Right cardiac atrium (tissue), 5 donors: ENCODE results near the gene MAMSTR. TPM values are rescaled to one million over a fixed set of nuclear protein-coding genes. Genes with fewer than 3 reads are reported as not detected.
"Not testable (repeated sequence)": the region's sequence is repeated elsewhere in the genome, so short reads cannot be mapped to it uniquely, and the experiment has no call there.

ENCODE experiments used
- ATAC-seq, 2 donors: fragments of 200-7000 bp; cut with Tn5 transposase; one replicate each; pipeline versions ENCODE4 v1.8.0 to v1.9.1; 2020; ENCODE audit warnings: moderate library complexity in 2 of 2, mild to moderate bottlenecking in 1 of 2
- DNase-seq, 3 donors: peaks; one replicate each; pipeline ENCODE4 v3.0.0-alpha.2; 2020
- H3K27ac ChIP-seq: one replicate; pipeline ENCODE4 v1.5.1; 2013; ENCODE audit warnings: mild to moderate bottlenecking, low read length, control low read depth, moderate library complexity
- H3K27me3 ChIP-seq: one replicate; pipeline ENCODE4 v1.6.1; 2013; ENCODE audit not compliant: control insufficient read depth, insufficient read depth
- H3K4me1 ChIP-seq: one replicate; pipeline ENCODE4 v1.6.1; 2013; ENCODE audit warnings: low read length; ENCODE audit not compliant: control insufficient read depth, insufficient read depth
- H3K4me3 ChIP-seq: one replicate; pipeline ENCODE4 v1.5.1; 2013; ENCODE audit warnings: low read length, control low read depth
- H3K9me3 ChIP-seq: one replicate; pipeline ENCODE4 v1.6.1; 2013; ENCODE audit warnings: low read length; ENCODE audit not compliant: control insufficient read depth
- WGBS: extraction: QIAGEN DNeasy Blood & Tissue Kit; methylation state at CpG from one replicate; pipeline ENCODE4 v1.1.7; 2013; 5-methylcytosine and 5-hydroxymethylcytosine counted together
- intact Hi-C, 4 donors: fragments of 100-400 bp; cut with DNase I; formaldehyde crosslinking; loops; one replicate each; pipeline versions ENCODE4 v1.11.0 to v1.14.0; 2022 to 2023
- polyA plus RNA-seq: library from polyadenylated mRNA; stranded (reverse); fragments of 200-250 nt; gene quantifications from one replicate; pipeline ENCODE4 v1.2.3, GENCODE V29; 2013
- total RNA-seq, 4 donors: library from RNA; stranded (reverse); fragmentation: NEBNext Ultra II Directional; extraction: Animal tissue kit (Norgen Biotek cat#: 25700); gene quantifications; one replicate each; pipeline ENCODE4 v1.2.1, GENCODE V29; 2021
- donor health status: healthy with polysubstance abuse.
- donor health status: DM: no; HTN: yes; CAD: no.
- donor health status: DM: no; HTN: no; CAD: no.
- donor health status: DM: no; HTN: yes; CAD: no; lungs with severe emphysema.
- donor health status: DM: yes; HTN: yes; CAD: no.

MAMSTR gene
- total and polyA plus RNA-seq, 5 donors: 1.6 to 5.7 (median 4.0) TPM

- H3K27ac ChIP-seq: peak within 1 kb of the TSS; percentile 2
Observed at GRCh38 chr19:48695743-48696352, 23.7 kb downstream of the MAMSTR start, which contains the start of gene FUT2. TSS of gene FUT2 (plus strand) at chr19:48695971. CDS start at chr19:48702957, 6,986 bp downstream.

GRCh38 chr19:48693629-48694028, 25.9 kb downstream of the MAMSTR start:
- H3K27me3 ChIP-seq, H3K9me3 ChIP-seq, ATAC-seq, H3K27ac ChIP-seq, intact Hi-C loops, H3K4me3 ChIP-seq, H3K4me1 ChIP-seq, DNase-seq: not testable (repeated sequence)
- WGBS: 87% methylated on average over 9 of the region's 9 CpGs

More at GRCh38 chr19:48695743-48696352, 23.7 kb downstream of the MAMSTR start, which contains the start of gene FUT2:
- no peak for DNase-seq
- 41% methylated on average over 16 of the region's 16 CpGs for WGBS
- Histone ChIP-seq H3K27me3 (no peaks in the 10 kb centered on the region), H3K4me3 (peak within 1 kb of the TSS; percentile 32), H3K9me3 (no peaks in the 10 kb centered on the region), H3K4me1 (no peaks in the 10 kb centered on the region)
- intact Hi-C loops: no loop called here
- ATAC-seq: peak; percentile 10 to 43

DNA sequence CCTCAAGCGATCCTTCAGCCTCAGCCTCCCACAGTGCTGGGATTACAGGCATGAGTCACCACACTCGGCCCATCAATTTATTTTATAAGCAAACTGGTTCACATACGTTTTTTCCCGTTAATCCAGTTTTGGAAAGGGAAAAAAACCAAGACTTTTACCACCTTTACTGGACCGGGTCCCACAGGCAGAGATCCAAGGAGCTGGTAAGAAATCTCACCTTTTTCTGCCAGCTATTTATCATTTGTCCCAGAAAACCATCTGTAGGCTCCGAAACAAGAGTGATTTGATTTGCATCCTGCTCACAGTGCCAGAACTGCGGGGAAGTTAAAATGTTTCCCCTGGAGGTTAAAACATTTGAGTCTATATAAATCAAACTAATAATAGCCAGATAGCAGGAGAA, 30.1 kb downstream of the MAMSTR start:
- intact Hi-C loops: no loop called here
- Histone ChIP-seq H3K27me3 (no peaks in the 10 kb centered on the region), H3K4me3 (no peak overlapping the region), H3K9me3 (no peaks in the 10 kb centered on the region), H3K27ac (no peak overlapping the region), H3K4me1 (no peaks in the 10 kb centered on the region)
- WGBS: 68% methylated on average over 7 of the region's 7 CpGs
- no peak for DNase-seq
- ATAC-seq: no peak

DNA sequence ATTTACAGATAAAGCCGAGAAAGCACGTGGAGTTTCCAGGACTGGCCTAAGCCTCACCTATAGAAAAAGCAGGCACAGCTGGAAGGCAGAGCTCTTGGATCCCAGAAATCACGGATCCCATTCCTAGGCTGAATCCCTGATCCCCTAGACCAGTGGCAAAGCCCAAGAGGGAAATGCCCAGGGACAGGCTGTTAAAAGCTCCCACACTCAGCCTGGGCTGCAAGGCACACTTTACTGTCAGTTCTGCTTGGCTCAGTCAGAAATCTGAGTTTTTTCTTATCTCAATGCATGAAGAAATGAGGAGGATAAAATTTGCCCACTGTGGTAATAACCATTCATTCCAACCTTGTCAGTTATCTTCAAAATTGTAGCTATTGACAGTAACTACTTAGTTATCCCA, 31.7 kb downstream of the MAMSTR start:
- ATAC-seq: no peak
- no peaks in the 10 kb centered on the region for H3K9me3 ChIP-seq
- no peak overlapping the region for H3K27ac ChIP-seq
- no peaks in the 10 kb centered on the region for H3K4me1 ChIP-seq
- DNase-seq: no peak
- no peaks in the 10 kb centered on the region for H3K27me3 ChIP-seq
- no peak overlapping the region for H3K4me3 ChIP-seq
- intact Hi-C loops: no loop called here
- 89% methylated on average over 3 of the region's 3 CpGs for WGBS

DNA sequence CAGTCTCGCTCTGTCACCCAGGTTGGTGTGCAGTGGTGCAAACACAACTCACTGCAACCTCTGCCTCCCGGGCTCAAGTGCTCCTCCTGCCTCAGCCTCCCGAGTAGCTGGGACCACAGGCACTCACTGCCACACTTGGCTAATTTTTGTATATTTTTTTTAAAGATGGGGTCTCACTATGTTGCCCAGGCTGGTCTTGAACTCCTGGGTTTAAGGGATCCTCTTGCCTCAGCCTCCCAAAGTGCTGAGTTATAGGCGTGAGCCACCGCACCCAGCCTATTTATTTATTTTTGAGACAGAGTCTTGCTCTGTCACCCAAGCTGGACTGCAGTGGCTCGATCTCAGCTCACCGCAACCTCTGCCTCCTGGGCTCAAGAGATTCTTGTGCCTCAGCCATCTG, 32.9 kb downstream of the MAMSTR start:
- DNase-seq, intact Hi-C loops, H3K27ac ChIP-seq, H3K4me1 ChIP-seq, H3K4me3 ChIP-seq, H3K27me3 ChIP-seq, ATAC-seq, H3K9me3 ChIP-seq: not testable (repeated sequence)
- WGBS: 90% methylated on average over 7 of the region's 7 CpGs

DNA sequence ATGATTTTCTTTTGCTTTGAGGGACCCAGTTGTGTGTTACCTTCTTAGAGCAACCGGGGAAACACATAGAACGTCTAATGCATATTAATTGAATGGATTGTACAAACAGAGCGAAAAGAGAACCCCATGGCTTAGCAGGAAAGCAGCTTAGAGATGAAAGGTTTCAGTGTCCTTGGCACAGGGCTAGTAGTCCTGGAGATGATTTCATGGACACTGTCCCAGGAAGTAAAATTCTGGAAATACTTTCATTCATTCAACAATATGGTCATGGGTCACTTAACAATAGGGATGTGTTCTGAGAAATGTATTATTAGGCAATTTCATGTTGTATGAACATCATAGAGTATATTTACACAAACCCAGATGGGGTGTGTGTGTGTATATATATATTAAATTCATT, 33.4 kb downstream of the MAMSTR start:
- H3K9me3 ChIP-seq: no peaks in the 10 kb centered on the region
- intact Hi-C loops: no loop called here
- no peaks in the 10 kb centered on the region for H3K27me3 ChIP-seq
- no peak overlapping the region for H3K27ac ChIP-seq
- H3K4me3 ChIP-seq: no peak overlapping the region
- DNase-seq (no peak), ATAC-seq (no peak)
- 92% methylated on average over 3 of the region's 3 CpGs for WGBS
- H3K4me1 ChIP-seq: no peaks in the 10 kb centered on the region

GRCh38 chr19:48685583-48685982, 33.9 kb downstream of the MAMSTR start:
- Histone ChIP-seq H3K4me1 (no peaks in the 10 kb centered on the region), H3K27ac (no peak overlapping the region), H3K27me3 (no peaks in the 10 kb centered on the region), H3K4me3 (no peak overlapping the region), H3K9me3 (no peaks in the 10 kb centered on the region)
- 92% methylated on average over 9 of the region's 9 CpGs for WGBS
- ATAC-seq (no peak), DNase-seq (no peak)
- intact Hi-C loops: no loop called here

- ATAC-seq: peak; percentile 66 to 70
- H3K4me1 ChIP-seq: no peaks in the 10 kb centered on the region
- 32% methylated on average over 11 of the region's 11 CpGs for WGBS
- H3K27me3 ChIP-seq: no peaks in the 10 kb centered on the region
- no peak overlapping the region for H3K4me3 ChIP-seq
- DNase-seq: peak; percentile 77 to 90 (median 83)
- H3K27ac ChIP-seq: no peak overlapping the region
- no peaks in the 10 kb centered on the region for H3K9me3 ChIP-seq
- intact Hi-C loops: no loop called here
Observed at GRCh38 chr19:48683349-48683748, 36.2 kb downstream of the MAMSTR start.

DNA sequence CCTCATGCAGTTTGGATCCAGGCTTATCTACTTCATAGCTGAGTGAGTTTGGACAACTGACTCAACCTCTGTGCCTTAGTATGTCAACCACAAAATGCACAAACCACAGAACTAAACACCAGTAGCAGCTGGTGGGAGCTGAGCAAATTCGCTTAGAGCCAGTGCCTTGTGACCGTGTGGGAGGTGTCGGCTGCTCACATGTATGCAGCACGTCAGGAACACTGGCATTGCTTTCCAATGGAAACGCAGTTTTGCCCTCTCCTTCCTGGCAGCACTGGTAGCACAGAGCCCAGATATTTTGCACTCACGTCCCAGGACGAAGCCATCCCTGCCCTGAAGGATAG, 38.4 kb downstream of the MAMSTR start:
- no peak overlapping the region for H3K27ac ChIP-seq
- 67% methylated on average over 7 of the region's 7 CpGs for WGBS
- intact Hi-C loops: no loop called here
- no peaks in the 10 kb centered on the region for H3K9me3 ChIP-seq
- no peaks in the 10 kb centered on the region for H3K4me1 ChIP-seq
- H3K4me3 ChIP-seq: no peak overlapping the region
- ATAC-seq (no peak), DNase-seq (no peak)
- H3K27me3 ChIP-seq: no peaks in the 10 kb centered on the region

GRCh38 chr19:48680436-48681126, 38.9 kb downstream of the MAMSTR start:
- no peak overlapping the region for H3K4me3 ChIP-seq
- ATAC-seq (no peak), DNase-seq (peak in 1 of 3 donors; percentile 63)

GRCh38 chr19:48680006-48680405, 39.5 kb downstream of the MAMSTR start:
- H3K4me1 ChIP-seq, intact Hi-C loops, DNase-seq, H3K27me3 ChIP-seq, H3K27ac ChIP-seq, H3K9me3 ChIP-seq, H3K4me3 ChIP-seq, ATAC-seq: not testable (repeated sequence)
- 94% methylated on average over 18 of the region's 19 CpGs for WGBS

More at GRCh38 chr19:48680436-48681126, 38.9 kb downstream of the MAMSTR start:
- 91% methylated on average over 45 of the region's 45 CpGs for WGBS
- H3K9me3 ChIP-seq: no peaks in the 10 kb centered on the region
- H3K4me1 ChIP-seq: peaks cover 2% of the 10 kb centered on the region
- no peak overlapping the region for H3K27ac ChIP-seq
- intact Hi-C loops: no loop called here
- H3K27me3 ChIP-seq: no peaks in the 10 kb centered on the region
